C4-2B (cell line): ENCODE results near the gene TFAP2E.

Experiments
- ZFX ChIP-seq: fragments of 450-650 bp; IDR thresholded peaks from 2 replicates; pipeline ENCODE4 v1.6.1; 2017
- TF ChIP-seq, protein P1 (sequence below): fragments of 450-650 bp; conservative IDR thresholded peaks from 2 replicates; pipeline ENCODE4 v1.5.1; 2017; ENCODE audit warnings: mild to moderate bottlenecking

DNA sequence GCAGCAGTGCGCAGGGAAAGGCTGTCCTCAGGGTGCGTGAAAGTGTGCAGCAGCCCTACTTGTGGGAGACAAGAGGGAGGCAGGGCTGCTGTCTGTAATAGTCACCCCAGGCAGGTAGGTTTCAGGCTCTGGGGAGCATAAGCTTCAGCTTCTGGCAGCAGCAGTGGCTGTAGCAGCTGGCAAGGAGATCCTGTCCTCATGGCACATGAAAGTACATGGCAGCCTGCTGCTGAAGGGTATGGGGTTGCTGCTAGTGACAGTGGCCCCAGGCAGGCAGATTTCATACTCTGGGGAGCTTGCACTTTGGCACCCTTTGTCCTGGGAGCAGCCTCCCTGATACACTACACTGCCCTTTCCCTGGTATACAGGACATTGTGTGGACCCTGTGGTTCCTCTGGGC, 42.2 kb upstream of the TFAP2E start:
- TF ChIP-seq, protein P1, sequence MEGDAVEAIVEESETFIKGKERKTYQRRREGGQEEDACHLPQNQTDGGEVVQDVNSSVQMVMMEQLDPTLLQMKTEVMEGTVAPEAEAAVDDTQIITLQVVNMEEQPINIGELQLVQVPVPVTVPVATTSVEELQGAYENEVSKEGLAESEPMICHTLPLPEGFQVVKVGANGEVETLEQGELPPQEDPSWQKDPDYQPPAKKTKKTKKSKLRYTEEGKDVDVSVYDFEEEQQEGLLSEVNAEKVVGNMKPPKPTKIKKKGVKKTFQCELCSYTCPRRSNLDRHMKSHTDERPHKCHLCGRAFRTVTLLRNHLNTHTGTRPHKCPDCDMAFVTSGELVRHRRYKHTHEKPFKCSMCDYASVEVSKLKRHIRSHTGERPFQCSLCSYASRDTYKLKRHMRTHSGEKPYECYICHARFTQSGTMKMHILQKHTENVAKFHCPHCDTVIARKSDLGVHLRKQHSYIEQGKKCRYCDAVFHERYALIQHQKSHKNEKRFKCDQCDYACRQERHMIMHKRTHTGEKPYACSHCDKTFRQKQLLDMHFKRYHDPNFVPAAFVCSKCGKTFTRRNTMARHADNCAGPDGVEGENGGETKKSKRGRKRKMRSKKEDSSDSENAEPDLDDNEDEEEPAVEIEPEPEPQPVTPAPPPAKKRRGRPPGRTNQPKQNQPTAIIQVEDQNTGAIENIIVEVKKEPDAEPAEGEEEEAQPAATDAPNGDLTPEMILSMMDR: no peak
- no peak for TF ChIP-seq ZFX
